Measurements from ENCODE around the gene SPTBN5.
A peak's percentile ranks its signal among the peaks of the same experiment; 100 is the strongest.

SPTBN5 gene

GRCh38 chr15:41925086-41925608 is 31.3 kb upstream of the SPTBN5 start:
- Histone ChIP-seq H3K36me3 (ENCODE audit: control insufficient read depth in 1 of 2, insufficient read depth in 2 of 2, low read length in 2 of 2) (peaks cover 0 to 2% of the 10 kb centered on the region in 2 experiments), H3K4me2 (ENCODE audit: low read length) (no peak overlapping the region), H3K4me3 (ENCODE audit: low read depth, low read length) (no peak overlapping the region), H3K14ac (ENCODE audit: low read length) (no peak overlapping the region), H2AFZ (ENCODE audit: insufficient read depth, low read length, poor library complexity) (no peak overlapping the region), H3K4ac (ENCODE audit: low read depth, low read length) (no peak overlapping the region), H4K12ac (ENCODE audit: low read depth, low read length) (no peak overlapping the region), H2BK120ac (ENCODE audit: insufficient read depth, low read length, poor library complexity) (no peak overlapping the region), H3K27me3 (ENCODE audit: insufficient read depth, low read length) (no peaks in the 10 kb centered on the region), H3K27ac (ENCODE audit: low read depth, low read length) (no peak overlapping the region), H2BK5ac (ENCODE audit: low read depth, low read length, poor library complexity) (no peak overlapping the region), H3K79me1 (ENCODE audit: low read length) (no peaks in the 10 kb centered on the region), H2BK12ac (ENCODE audit: low read length) (no peak overlapping the region), H3K23ac (ENCODE audit: low read length) (no peak overlapping the region), H4K91ac (ENCODE audit: low read depth, low read length) (no peak overlapping the region), H3K79me2 (ENCODE audit: control insufficient read depth, insufficient read depth, low read length, poor library complexity) (no peaks in the 10 kb centered on the region), H3K4me1 (ENCODE audit: control insufficient read depth in 1 of 2, insufficient read depth in 2 of 2, low read length in 2 of 2) (peaks cover 5 to 13% of the 10 kb centered on the region in 2 experiments), H3K9ac (ENCODE audit: low read length) (no peak overlapping the region), H2AK5ac (ENCODE audit: low read length) (no peak overlapping the region), H3K9me3 (ENCODE audit: insufficient read depth, low read depth, low read length) (no peaks in the 10 kb centered on the region), H3K18ac (ENCODE audit: low read length) (no peak overlapping the region), H4K8ac (ENCODE audit: low read depth, low read length) (no peak overlapping the region)
- no CpG with 5 or more reads among the region's 7 CpGs for WGBS (ENCODE audit: extremely low coverage, insufficient coverage, insufficient read length)
- peak in 1 of 2 donors; percentile 54 for DNase-seq

GRCh38 chr15:41923401-41923997 is 29.6 kb upstream of the SPTBN5 start:
- Histone ChIP-seq H3K27ac (ENCODE audit: low read depth, low read length) (no peak overlapping the region), H3K79me1 (ENCODE audit: low read length) (no peaks in the 10 kb centered on the region), H3K27me3 (ENCODE audit: insufficient read depth, low read length) (no peaks in the 10 kb centered on the region), H2BK5ac (ENCODE audit: low read depth, low read length, poor library complexity) (no peak overlapping the region), H3K18ac (ENCODE audit: low read length) (no peak overlapping the region), H2AK5ac (ENCODE audit: low read length) (no peak overlapping the region), H3K36me3 (ENCODE audit: control insufficient read depth in 1 of 2, insufficient read depth in 2 of 2, low read length in 2 of 2) (peaks cover 8 to 10% of the 10 kb centered on the region in 2 experiments), H4K91ac (ENCODE audit: low read depth, low read length) (no peak overlapping the region), H3K4ac (ENCODE audit: low read depth, low read length) (no peak overlapping the region), H2AFZ (ENCODE audit: insufficient read depth, low read length, poor library complexity) (no peak overlapping the region), H3K4me2 (ENCODE audit: low read length) (no peak overlapping the region), H3K23ac (ENCODE audit: low read length) (no peak overlapping the region), H3K4me3 (ENCODE audit: low read depth, low read length) (no peak overlapping the region), H4K12ac (ENCODE audit: low read depth, low read length) (no peak overlapping the region), H2BK12ac (ENCODE audit: low read length) (no peak overlapping the region), H3K9ac (ENCODE audit: low read length) (no peak overlapping the region), H2BK120ac (ENCODE audit: insufficient read depth, low read length, poor library complexity) (no peak overlapping the region), H3K79me2 (ENCODE audit: control insufficient read depth, insufficient read depth, low read length, poor library complexity) (no peaks in the 10 kb centered on the region), H3K4me1 (ENCODE audit: control insufficient read depth in 1 of 2, insufficient read depth in 2 of 2, low read length in 2 of 2) (peaks cover 5 to 6% of the 10 kb centered on the region in 2 experiments), H4K8ac (ENCODE audit: low read depth, low read length) (no peak overlapping the region), H3K9me3 (ENCODE audit: insufficient read depth, low read depth, low read length) (no peaks in the 10 kb centered on the region), H3K14ac (ENCODE audit: low read length) (no peak overlapping the region)
- no CpG with 5 or more reads among the region's 3 CpGs for WGBS (ENCODE audit: extremely low coverage, insufficient coverage, insufficient read length)
- DNase-seq, result no peak

GRCh38 chr15:41922353-41922752 is 28.5 kb upstream of the SPTBN5 start:
- Histone ChIP-seq H3K36me3 (ENCODE audit: control insufficient read depth in 1 of 2, insufficient read depth in 2 of 2, low read length in 2 of 2) (peaks cover 10 to 12% of the 10 kb centered on the region in 2 experiments), H3K23ac (ENCODE audit: low read length) (no peak overlapping the region), H3K9ac (ENCODE audit: low read length) (no peak overlapping the region), H3K9me3 (ENCODE audit: insufficient read depth, low read depth, low read length) (no peaks in the 10 kb centered on the region), H3K79me1 (ENCODE audit: low read length) (no peaks in the 10 kb centered on the region), H4K91ac (ENCODE audit: low read depth, low read length) (no peak overlapping the region), H4K12ac (ENCODE audit: low read depth, low read length) (no peak overlapping the region), H3K4me1 (ENCODE audit: control insufficient read depth in 1 of 2, insufficient read depth in 2 of 2, low read length in 2 of 2) (peaks cover 11 to 13% of the 10 kb centered on the region in 2 experiments), H2BK12ac (ENCODE audit: low read length) (no peak overlapping the region), H2AK5ac (ENCODE audit: low read length) (no peak overlapping the region), H3K14ac (ENCODE audit: low read length) (no peak overlapping the region), H3K4me3 (ENCODE audit: low read depth, low read length) (no peak overlapping the region), H3K79me2 (ENCODE audit: control insufficient read depth, insufficient read depth, low read length, poor library complexity) (no peaks in the 10 kb centered on the region), H4K8ac (ENCODE audit: low read depth, low read length) (no peak overlapping the region), H3K27me3 (ENCODE audit: insufficient read depth, low read length) (no peaks in the 10 kb centered on the region), H2BK120ac (ENCODE audit: insufficient read depth, low read length, poor library complexity) (no peak overlapping the region), H3K18ac (ENCODE audit: low read length) (no peak overlapping the region), H3K4me2 (ENCODE audit: low read length) (no peak overlapping the region), H2AFZ (ENCODE audit: insufficient read depth, low read length, poor library complexity) (no peak overlapping the region), H3K27ac (ENCODE audit: low read depth, low read length) (no peak overlapping the region), H2BK5ac (ENCODE audit: low read depth, low read length, poor library complexity) (no peak overlapping the region), H3K4ac (ENCODE audit: low read depth, low read length) (no peak overlapping the region)
- WGBS (ENCODE audit: extremely low coverage, insufficient coverage, insufficient read length), result no CpG with 5 or more reads among the region's 9 CpGs
- no peak for DNase-seq

DNA sequence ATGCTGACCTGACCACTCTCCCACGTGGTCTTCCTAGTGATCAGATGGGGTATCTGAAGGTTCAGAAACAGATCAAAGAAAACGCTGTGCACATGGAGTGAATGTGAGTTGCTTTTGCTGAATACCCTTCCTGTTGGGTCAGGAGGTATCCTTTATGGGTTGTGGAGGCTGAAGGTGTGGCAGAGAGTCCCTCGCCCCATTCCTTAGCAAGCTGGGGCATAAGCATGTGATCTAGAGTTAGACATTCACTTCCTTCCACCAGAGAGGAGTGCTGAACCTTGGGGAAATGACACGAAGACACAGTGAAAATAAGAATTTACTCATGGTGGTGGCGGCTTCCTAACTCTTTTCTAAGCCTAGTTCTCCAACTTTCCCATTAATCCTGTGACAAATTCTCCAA is 27.8 kb upstream of the SPTBN5 start:
- Histone ChIP-seq H3K4me2 (ENCODE audit: low read length) (no peak overlapping the region), H2AK5ac (ENCODE audit: low read length) (no peak overlapping the region), H3K36me3 (ENCODE audit: control insufficient read depth in 1 of 2, insufficient read depth in 2 of 2, low read length in 2 of 2) (peaks cover 10 to 12% of the 10 kb centered on the region in 2 experiments), H2BK5ac (ENCODE audit: low read depth, low read length, poor library complexity) (no peak overlapping the region), H3K79me2 (ENCODE audit: control insufficient read depth, insufficient read depth, low read length, poor library complexity) (no peaks in the 10 kb centered on the region), H4K12ac (ENCODE audit: low read depth, low read length) (no peak overlapping the region), H3K27me3 (ENCODE audit: insufficient read depth, low read length) (no peaks in the 10 kb centered on the region), H3K79me1 (ENCODE audit: low read length) (no peaks in the 10 kb centered on the region), H3K27ac (ENCODE audit: low read depth, low read length) (no peak overlapping the region), H4K8ac (ENCODE audit: low read depth, low read length) (no peak overlapping the region), H4K91ac (ENCODE audit: low read depth, low read length) (no peak overlapping the region), H2BK12ac (ENCODE audit: low read length) (no peak overlapping the region), H3K9me3 (ENCODE audit: insufficient read depth, low read depth, low read length) (no peaks in the 10 kb centered on the region), H3K18ac (ENCODE audit: low read length) (no peak overlapping the region), H3K14ac (ENCODE audit: low read length) (no peak overlapping the region), H2BK120ac (ENCODE audit: insufficient read depth, low read length, poor library complexity) (no peak overlapping the region), H3K23ac (ENCODE audit: low read length) (no peak overlapping the region), H2AFZ (ENCODE audit: insufficient read depth, low read length, poor library complexity) (no peak overlapping the region), H3K4me1 (ENCODE audit: control insufficient read depth in 1 of 2, insufficient read depth in 2 of 2, low read length in 2 of 2) (peaks cover 9 to 13% of the 10 kb centered on the region in 2 experiments), H3K9ac (ENCODE audit: low read length) (no peak overlapping the region), H3K4ac (ENCODE audit: low read depth, low read length) (no peak overlapping the region), H3K4me3 (ENCODE audit: low read depth, low read length) (no peak overlapping the region)
- no CpG with 5 or more reads among the region's 5 CpGs for WGBS (ENCODE audit: extremely low coverage, insufficient coverage, insufficient read length)
- no peak for DNase-seq

Data from trophoblast cell (in vitro differentiated cells and primary cell).